ENCODE results near the gene PLEKHG4. TPM values are rescaled to one million over a fixed set of nuclear protein-coding genes. Genes with fewer than 3 reads are reported as not detected.

PLEKHG4 gene
- total and polyA plus RNA-seq, 2 donors (not counting 1 experiment from before 2014, with no cell fraction given), result 9.9 to 37.7 TPM

DNA sequence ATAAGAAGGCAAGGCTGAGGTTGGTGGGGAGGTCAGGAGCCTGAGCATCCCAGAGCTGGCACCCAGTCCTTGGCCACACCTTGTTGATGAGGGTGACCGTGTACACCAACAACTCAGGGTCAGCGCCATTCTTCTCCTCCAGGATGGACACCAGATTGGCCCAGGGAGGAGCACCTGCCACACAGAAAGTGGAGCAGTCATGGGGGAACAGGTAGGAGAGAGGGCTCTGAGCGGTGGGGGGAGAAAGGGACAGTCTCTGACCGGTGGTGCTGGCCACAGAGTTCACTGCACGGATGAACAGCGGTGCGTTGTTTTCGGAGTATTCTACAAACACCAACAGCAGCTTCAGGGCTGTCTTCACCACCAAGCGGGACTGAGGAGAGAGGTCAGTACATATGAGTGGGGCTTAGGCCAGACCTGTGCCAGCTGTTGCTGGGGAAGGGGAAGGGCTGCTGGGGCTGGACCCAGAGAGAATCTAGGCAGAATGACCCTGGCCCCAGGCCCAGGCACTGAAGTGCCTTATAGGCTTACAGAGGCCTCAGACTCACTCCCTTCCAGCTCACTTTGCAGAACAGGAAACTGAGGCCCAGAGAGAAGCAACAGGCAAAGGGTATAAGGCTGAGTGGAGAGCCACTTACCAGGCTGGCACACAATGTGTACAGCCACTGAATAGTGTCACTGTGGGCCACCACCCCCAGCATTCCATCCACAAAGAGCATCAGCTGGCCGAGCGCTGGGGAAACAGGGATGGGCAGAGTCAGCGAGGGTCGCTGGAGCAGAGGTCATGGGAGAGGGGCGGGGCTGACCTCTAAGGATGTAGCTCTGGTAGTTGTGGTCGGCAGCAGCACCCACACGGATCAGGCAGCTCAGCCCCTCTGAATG, 41.7 kb upstream of the PLEKHG4 start:
- TF ChIP-seq, protein P1, sequence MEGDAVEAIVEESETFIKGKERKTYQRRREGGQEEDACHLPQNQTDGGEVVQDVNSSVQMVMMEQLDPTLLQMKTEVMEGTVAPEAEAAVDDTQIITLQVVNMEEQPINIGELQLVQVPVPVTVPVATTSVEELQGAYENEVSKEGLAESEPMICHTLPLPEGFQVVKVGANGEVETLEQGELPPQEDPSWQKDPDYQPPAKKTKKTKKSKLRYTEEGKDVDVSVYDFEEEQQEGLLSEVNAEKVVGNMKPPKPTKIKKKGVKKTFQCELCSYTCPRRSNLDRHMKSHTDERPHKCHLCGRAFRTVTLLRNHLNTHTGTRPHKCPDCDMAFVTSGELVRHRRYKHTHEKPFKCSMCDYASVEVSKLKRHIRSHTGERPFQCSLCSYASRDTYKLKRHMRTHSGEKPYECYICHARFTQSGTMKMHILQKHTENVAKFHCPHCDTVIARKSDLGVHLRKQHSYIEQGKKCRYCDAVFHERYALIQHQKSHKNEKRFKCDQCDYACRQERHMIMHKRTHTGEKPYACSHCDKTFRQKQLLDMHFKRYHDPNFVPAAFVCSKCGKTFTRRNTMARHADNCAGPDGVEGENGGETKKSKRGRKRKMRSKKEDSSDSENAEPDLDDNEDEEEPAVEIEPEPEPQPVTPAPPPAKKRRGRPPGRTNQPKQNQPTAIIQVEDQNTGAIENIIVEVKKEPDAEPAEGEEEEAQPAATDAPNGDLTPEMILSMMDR (conservative IDR thresholded peaks at IDR 0.05 in 1 of 2, IDR thresholded peaks at IDR 0.05 in 1 of 2; ENCODE audit: low read depth in 1 of 2, low read length in 2 of 2), result no peak
- no peak for TF ChIP-seq EZH2 (IDR thresholded peaks at IDR 0.05; ENCODE audit: low read length, missing control alignments)
- Histone ChIP-seq H2AFZ (ENCODE audit: low read length) (no peak overlapping the region), H3K27ac (ENCODE audit: insufficient read depth, low read length) (no peak overlapping the region), H3K9me3 (ENCODE audit: control insufficient read depth, insufficient read depth, low read depth, low read length) (no peaks in the 10 kb centered on the region), H3K4me1 (ENCODE audit: control insufficient read depth, extremely low read depth, insufficient read depth, low read length) (peaks cover 26% of the 10 kb centered on the region), H4K20me1 (ENCODE audit: control insufficient read depth, extremely low read depth, insufficient read depth, low read length) (no peaks in the 10 kb centered on the region), H3K79me2 (ENCODE audit: control insufficient read depth, insufficient read depth, low read length) (peaks cover 24% of the 10 kb centered on the region), H3K4me3 (replicated peaks in 1 of 4; ENCODE audit: control extremely low read depth in 1 of 4, insufficient read depth in 1 of 4, low read depth in 3 of 4, low read length in 4 of 4) (no peak overlapping the region), H3K36me3 (ENCODE audit: control insufficient read depth, insufficient read depth, low read length) (peaks cover 39% of the 10 kb centered on the region), H3K9ac (ENCODE audit: insufficient read depth, low read length) (no peak overlapping the region), H3K27me3 (ENCODE audit: control insufficient read depth, insufficient read depth, low read length) (no peaks in the 10 kb centered on the region), H3K4me2 (ENCODE audit: extremely low read depth, insufficient read depth, low read length) (no peak overlapping the region)
- DNase-seq (ENCODE audit: low read depth in 2 of 2), result no peak

DNA sequence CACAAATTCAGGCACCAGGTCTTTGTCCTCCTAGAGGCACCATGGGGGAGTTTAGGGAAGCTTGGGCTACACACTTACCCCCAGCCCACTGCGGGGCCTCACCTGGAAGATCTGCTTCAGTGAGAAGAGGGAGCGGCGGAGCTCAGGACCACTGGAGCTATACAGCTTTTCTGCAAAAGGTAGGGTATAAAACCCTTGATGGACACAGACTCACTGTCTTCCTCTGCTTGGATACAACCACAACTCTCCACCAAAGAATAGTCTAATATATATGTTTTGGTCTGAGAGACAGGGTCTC, 41.1 kb upstream of the PLEKHG4 start:
- Histone ChIP-seq H3K9me3 (ENCODE audit: control insufficient read depth, insufficient read depth, low read depth, low read length) (no peaks in the 10 kb centered on the region), H3K9ac (ENCODE audit: insufficient read depth, low read length) (no peak overlapping the region), H3K4me3 (replicated peaks in 1 of 4; ENCODE audit: control extremely low read depth in 1 of 4, insufficient read depth in 1 of 4, low read depth in 3 of 4, low read length in 4 of 4) (no peak overlapping the region), H3K27ac (ENCODE audit: insufficient read depth, low read length) (no peak overlapping the region), H3K79me2 (ENCODE audit: control insufficient read depth, insufficient read depth, low read length) (peaks cover 27% of the 10 kb centered on the region), H3K4me1 (ENCODE audit: control insufficient read depth, extremely low read depth, insufficient read depth, low read length) (peaks cover 29% of the 10 kb centered on the region), H3K36me3 (ENCODE audit: control insufficient read depth, insufficient read depth, low read length) (peaks cover 39% of the 10 kb centered on the region), H4K20me1 (ENCODE audit: control insufficient read depth, extremely low read depth, insufficient read depth, low read length) (no peaks in the 10 kb centered on the region), H2AFZ (ENCODE audit: low read length) (no peak overlapping the region), H3K27me3 (ENCODE audit: control insufficient read depth, insufficient read depth, low read length) (no peaks in the 10 kb centered on the region), H3K4me2 (ENCODE audit: extremely low read depth, insufficient read depth, low read length) (no peak overlapping the region)
- DNase-seq (ENCODE audit: low read depth in 2 of 2), result no peak
- TF ChIP-seq, protein P1 (conservative IDR thresholded peaks at IDR 0.05 in 1 of 2, IDR thresholded peaks at IDR 0.05 in 1 of 2; ENCODE audit: low read depth in 1 of 2, low read length in 2 of 2), result no peak
- no peak for TF ChIP-seq EZH2 (IDR thresholded peaks at IDR 0.05; ENCODE audit: low read length, missing control alignments)

DNA sequence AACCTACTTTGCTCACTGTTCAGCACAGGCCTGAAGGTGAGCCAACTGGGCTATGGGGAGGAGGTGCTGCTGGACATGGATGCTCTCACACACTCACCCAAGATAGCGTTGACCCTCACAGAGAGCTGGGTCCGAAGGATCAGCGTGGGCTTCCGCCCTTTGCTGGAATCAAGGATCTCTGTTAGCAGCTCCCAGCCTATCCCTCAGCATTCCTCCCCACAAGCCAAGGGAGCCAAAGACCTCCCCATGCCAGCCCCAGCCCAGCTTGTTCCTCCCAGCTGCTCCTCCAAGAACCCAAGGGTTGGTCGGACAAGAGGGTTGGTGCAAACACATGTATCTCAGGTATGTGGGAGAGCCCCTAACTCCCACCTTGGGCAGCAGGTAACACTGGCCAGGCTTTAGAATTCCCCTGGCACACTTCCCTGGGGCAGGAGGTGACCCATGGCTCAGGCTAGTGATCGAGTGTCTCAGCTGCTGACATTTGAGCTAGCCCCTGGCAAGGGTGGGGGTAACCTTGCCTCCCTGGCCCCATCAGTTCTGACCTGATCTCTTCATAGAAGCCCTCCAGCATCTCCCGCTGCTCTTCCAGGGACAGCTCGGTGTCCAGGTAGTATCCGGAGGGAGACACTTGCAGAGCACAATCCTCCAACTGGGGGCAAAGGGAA, 40.4 kb upstream of the PLEKHG4 start:
- no peak for DNase-seq (ENCODE audit: low read depth in 2 of 2)
- Histone ChIP-seq H3K4me3 (replicated peaks in 1 of 4; ENCODE audit: control extremely low read depth in 1 of 4, insufficient read depth in 1 of 4, low read depth in 3 of 4, low read length in 4 of 4) (no peak overlapping the region), H2AFZ (ENCODE audit: low read length) (no peak overlapping the region), H3K4me2 (ENCODE audit: extremely low read depth, insufficient read depth, low read length) (no peak overlapping the region), H3K27me3 (ENCODE audit: control insufficient read depth, insufficient read depth, low read length) (no peaks in the 10 kb centered on the region), H4K20me1 (ENCODE audit: control insufficient read depth, extremely low read depth, insufficient read depth, low read length) (no peaks in the 10 kb centered on the region), H3K79me2 (ENCODE audit: control insufficient read depth, insufficient read depth, low read length) (peaks cover 34% of the 10 kb centered on the region), H3K36me3 (ENCODE audit: control insufficient read depth, insufficient read depth, low read length) (peaks cover 34% of the 10 kb centered on the region), H3K9ac (ENCODE audit: insufficient read depth, low read length) (no peak overlapping the region), H3K27ac (ENCODE audit: insufficient read depth, low read length) (no peak overlapping the region), H3K4me1 (ENCODE audit: control insufficient read depth, extremely low read depth, insufficient read depth, low read length) (peaks cover 36% of the 10 kb centered on the region), H3K9me3 (ENCODE audit: control insufficient read depth, insufficient read depth, low read depth, low read length) (no peaks in the 10 kb centered on the region)
- TF ChIP-seq, protein P1 (conservative IDR thresholded peaks at IDR 0.05 in 1 of 2, IDR thresholded peaks at IDR 0.05 in 1 of 2; ENCODE audit: low read depth in 1 of 2, low read length in 2 of 2), result no peak
- TF ChIP-seq EZH2 (IDR thresholded peaks at IDR 0.05; ENCODE audit: low read length, missing control alignments), result no peak
